Ramos (cell line): Measurements from ENCODE around the gene CMKLR1.

Experiments
- in situ Hi-C: fragments of 300-500 bp; cut with MboI; formaldehyde crosslinking; loops from one replicate; pipeline ENCODE4 v1.14.3; 2022; ENCODE audit warnings: low sequenced_read_pairs; ENCODE audit not compliant: unreplicated experiment

CMKLR1 gene

GRCh38 chr12:108302403-108303311, 36.5 kb downstream of the CMKLR1 start:
- in situ Hi-C loops = no loop called here

DNA sequence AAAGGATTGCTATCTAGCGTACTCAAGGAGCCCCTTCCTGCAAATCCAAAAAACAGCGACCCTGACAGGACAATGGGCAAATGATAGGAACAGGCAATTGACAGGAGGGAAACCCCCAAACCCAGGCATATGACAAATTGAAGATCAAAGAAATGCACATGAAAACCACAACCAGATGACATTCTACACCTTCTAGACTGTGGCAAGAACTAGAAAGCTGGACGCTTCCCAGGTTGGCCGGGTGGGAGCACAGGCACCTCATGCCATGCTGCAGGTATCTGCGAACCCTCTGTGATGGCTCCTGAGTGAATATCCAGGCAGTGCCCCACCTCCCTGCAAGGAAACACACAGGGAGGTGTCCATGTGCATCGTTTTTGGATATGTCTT, 37.1 kb downstream of the CMKLR1 start:
- in situ Hi-C loops = no loop called here

GRCh38 chr12:108301346-108301745, 37.8 kb downstream of the CMKLR1 start:
- in situ Hi-C loops = no loop called here

DNA sequence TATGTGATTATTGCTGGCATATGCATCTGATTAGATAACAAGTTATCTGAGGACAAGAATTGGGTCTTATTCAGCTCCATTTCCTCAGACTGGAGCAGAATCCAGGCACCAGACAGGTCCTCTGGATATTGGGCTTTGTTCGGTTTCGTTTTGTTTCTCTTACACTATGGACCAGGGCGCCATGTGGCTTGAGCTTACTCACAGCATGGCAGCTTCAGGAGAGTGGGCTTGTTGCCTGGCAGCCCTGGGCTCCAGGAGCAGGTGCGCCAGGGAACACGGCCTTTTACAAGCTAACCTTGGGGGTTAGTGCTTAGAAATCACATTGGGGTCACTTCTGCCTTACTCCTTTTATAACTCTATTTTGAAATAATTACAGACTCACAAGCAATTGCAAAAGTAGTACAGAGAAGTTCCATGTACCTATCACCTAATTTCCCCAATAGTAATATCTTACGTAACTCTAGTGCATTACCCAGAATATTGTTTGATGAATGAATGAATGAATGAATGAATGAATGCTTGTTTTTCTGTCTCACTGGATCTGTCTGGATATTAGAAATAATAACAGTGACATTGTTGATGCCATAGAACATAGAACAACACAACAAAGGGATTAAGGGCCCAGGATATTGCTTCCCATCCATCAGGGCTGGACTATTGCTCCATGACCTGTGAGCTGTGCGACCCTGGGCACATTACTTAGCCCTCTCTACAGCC, 39.0 kb downstream of the CMKLR1 start:
- in situ Hi-C loops = no loop called here

- in situ Hi-C loops = no loop called here
Observed at GRCh38 chr12:108299516-108299915, 39.6 kb downstream of the CMKLR1 start.

GRCh38 chr12:108298761-108299275, 40.3 kb downstream of the CMKLR1 start:
- in situ Hi-C loops = no loop called here

- in situ Hi-C loops = no loop called here
Observed at GRCh38 chr12:108297895-108298760, 41.0 kb downstream of the CMKLR1 start.

GRCh38 chr12:108297424-108297823, 41.7 kb downstream of the CMKLR1 start:
- in situ Hi-C loops = no loop called here

GRCh38 chr12:108296945-108297344, 42.2 kb downstream of the CMKLR1 start:
- in situ Hi-C loops = no loop called here

GRCh38 chr12:108295641-108296040, 43.5 kb downstream of the CMKLR1 start:
- in situ Hi-C loops = no loop called here

DNA sequence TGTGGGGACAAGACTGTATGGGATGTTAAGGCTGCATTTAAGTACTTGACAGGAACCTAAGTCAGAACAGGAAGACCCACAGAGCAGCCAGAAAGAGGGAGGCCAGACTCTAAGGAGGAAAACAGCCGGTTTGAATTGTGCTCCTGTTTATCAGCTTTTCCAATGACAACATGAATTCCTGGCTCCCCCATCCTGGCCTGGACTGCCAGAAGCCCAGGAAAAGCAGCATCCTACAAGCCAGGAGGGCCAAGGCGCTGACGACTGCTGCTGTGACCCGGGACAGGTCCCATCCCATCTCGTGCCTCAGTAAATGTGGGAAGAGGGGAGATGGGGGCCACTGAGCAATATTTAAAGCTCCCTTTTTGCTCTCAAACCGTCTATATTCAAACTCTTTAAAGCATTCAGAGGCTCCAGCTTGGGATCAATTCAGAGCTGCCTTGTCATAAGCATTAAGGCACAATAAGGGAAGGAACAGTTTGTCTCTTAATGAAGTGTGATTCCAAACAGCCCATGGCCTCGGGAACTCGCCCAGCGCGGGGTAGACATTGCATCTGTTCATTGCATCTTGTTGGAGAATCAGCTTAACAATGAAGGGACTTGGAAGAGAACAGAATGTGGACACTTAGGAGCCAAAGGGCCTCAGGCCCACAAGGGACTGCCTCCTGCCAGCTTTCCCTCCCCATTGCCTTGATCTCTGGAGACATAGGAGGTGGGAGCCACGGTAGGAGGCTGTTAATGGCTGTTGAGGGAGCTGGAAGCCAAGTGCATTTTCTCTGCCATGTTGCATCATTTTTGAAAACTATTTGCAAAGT, 49.6 kb downstream of the CMKLR1 start:
- in situ Hi-C loops = no loop called here

- in situ Hi-C loops = no loop called here
Observed at GRCh38 chr12:108287227-108287626, 51.9 kb downstream of the CMKLR1 start.

DNA sequence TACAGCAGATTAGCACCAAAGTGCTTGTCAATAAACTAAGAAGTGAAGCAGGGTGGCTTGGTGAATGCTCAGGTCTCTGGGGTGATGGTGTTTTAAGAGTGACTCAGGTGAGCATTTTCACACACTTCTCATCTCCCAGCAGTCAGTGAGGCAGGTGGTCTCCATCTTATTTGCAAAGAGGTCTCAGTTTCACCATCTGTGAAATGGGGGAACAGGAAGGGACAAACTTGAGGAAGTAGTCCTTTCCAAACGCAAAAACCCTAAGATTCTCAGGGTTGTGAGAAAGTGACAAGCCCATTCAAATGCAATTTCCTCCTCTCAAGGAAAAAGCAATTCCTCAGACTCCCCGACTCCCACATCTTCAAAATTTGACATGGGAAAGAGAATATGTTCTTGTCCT, 54.1 kb downstream of the CMKLR1 start:
- in situ Hi-C loops = no loop called here

- in situ Hi-C loops = no loop called here
Observed at GRCh38 chr12:108284163-108284562, 54.9 kb downstream of the CMKLR1 start.

GRCh38 chr12:108282676-108283075, 56.4 kb downstream of the CMKLR1 start:
- in situ Hi-C loops = no loop called here

DNA sequence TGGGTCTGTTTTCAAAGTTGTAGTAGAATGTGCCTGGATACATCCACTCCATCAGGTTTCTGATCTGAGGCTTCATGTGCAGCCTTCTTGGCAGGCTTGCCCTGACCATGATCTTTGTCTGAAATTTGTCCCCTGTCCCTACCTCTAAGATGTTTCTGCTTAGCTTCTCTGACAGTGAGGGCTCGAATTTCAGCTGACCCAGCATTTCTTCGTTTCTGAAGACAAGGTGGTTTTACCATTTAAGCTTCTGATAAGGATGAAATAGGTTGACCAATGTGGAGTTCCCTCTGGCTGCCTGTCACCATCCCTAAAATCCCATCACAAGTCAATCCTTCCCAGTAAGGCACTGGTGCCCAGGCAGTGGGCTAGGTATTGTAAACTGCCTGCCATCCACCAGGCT, 57.0 kb downstream of the CMKLR1 start:
- in situ Hi-C loops = no loop called here

GRCh38 chr12:108277613-108278012, 61.5 kb downstream of the CMKLR1 start:
- in situ Hi-C loops = no loop called here

- in situ Hi-C loops = no loop called here
Observed at GRCh38 chr12:108273217-108273616, 65.9 kb downstream of the CMKLR1 start.
